AG08395 (cell line): Measurements from ENCODE around the gene MBLAC1.

Experiments used
- DNase-seq: peaks from one replicate; pipeline ENCODE4 v3.0.0; 2012; ENCODE audit warnings: mixed read lengths, low spot score

The MBLAC1 gene

DNA sequence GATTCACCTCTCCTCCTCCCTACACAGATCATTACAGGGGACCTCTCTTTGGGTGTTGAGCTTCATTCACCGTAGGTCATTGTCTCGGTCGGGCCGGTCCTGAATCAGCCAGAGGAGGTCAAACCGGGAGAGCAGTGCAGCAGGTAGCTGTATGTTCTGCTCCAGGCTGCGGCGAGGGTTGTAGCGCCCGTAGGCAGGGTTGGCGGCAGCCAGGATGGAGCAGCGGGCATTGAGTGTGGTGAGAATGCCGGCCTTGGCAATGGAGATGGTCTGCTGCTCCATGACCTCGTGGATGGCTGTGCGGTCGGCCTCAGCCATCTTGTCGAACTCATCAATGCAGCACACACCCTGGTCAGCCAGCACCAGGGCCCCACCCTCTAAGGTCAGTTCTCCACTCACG, 31.1 kb upstream of the MBLAC1 start:
- DNase-seq: no peak

DNA sequence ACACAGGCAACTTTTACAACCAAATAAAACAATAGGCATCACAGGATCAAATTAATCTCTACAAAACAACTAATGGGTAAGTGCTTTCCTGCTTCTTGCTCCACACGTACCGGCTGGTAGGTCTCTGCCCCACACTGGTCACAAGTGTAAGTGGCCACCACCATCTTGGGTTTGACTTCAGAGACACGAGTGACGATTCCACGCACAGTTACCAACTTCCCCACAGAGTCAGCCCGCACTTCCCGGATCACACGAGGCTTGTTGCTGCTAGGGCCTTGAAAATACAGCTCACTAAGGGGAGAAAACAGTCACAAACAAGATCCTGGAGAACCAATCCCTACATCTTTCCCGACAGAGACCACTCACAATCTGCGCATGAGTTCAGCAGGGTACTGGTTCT, 27.9 kb upstream of the MBLAC1 start:
- DNase-seq: no peak

DNA sequence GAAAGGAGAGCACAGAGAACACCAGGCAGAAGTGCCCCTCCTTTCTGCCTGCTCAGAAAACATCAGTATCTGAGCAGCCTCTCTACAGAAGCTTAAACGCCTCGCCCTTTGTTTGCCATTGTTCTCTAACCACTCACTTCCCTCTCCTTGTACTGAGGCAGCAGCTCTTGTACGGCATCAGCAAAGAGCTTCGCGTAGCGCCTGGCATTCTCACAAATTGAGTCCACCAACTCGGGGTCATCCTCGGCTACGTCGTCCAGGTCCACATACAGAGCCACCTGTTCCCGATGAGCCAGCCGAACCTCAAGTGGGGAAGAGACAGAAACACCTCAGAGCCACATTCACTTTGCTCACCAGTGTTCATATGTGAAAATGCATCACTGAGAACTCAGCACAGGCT, 27.3 kb upstream of the MBLAC1 start:
- DNase-seq: no peak

DNA sequence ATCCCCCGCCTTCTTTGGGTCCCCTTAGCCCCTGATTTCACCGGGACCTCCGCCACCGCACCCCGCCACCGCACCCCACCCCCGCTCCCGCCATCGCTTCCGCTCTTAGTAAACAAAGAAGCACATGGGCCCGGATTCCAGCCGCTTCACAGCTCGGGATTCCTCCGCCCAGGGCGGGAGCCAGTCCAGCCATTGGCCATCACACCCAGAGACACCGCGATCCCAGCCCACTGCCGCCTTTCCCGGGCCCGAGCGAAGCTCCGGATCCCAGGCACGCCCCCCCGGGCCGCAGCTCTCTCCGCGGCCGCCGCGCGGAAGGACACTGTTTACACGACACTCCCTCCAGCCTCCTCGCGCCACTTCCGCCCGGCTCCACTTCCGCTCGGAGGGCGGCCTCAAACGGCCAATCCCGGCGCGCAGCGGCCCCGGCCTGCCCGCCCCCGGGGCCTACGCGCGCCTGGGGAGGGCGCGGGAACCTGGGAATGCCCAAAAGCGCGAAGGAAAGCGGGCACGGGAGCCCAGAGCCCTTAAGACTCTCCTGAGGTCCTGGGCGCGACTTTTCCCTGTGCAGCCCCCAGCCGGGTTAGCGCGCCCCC, 26.2 kb upstream of the MBLAC1 start:
- peak; percentile 95 for DNase-seq

DNA sequence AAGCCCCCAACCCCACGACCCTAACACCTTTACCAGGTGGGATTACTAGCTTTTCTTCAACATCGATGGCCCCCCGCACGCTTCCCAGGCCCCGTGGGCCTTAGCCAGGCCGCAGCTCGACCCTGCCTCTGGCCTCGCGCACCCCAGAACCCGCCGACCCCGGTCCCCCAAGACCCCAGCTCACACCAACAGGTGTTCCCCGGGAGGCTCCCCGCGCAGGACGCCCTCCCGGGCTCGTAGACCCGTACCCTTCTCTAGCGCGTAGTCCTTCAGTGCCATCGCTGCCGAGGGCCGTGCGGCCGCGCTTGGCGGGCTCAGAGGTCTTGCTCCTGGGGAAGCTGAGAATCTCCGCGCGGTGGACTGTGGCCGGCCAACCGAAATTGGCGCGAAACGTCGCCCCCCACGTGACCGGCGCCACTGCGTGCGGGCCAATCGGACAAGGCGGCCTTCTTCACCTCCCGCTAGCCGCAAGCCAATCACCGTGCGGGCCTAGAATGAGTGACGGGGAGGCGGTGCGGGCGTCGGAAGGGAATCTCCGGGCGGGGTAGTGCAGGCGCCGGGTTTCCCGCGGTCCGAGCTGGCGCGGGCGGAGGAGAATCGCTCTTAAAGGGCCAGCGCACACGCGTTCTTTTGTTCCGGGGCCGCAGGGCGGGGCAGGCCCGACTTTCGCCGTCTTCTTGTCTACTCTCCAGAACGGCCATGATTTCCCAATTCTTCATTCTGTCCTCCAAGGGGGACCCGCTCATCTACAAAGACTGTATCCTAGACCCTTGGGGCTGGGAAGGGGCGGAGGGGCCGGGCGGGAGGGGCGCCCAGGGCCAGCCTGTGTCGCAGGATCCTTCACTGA, 25.5 kb upstream of the MBLAC1 start, which contains the start of the genes AP4M1 and MCM7:
Gene AP4M1, plus strand, starts transcription at position 628 of the 847 bp plus-strand sequence. Its CDS starts 72 bp downstream, at position 700.
Gene MCM7, minus strand, starts transcription at position 382 of the 847 bp plus-strand sequence. Its CDS starts 103 bp downstream, at position 279.
- peak; percentile 99 for DNase-seq

DNA sequence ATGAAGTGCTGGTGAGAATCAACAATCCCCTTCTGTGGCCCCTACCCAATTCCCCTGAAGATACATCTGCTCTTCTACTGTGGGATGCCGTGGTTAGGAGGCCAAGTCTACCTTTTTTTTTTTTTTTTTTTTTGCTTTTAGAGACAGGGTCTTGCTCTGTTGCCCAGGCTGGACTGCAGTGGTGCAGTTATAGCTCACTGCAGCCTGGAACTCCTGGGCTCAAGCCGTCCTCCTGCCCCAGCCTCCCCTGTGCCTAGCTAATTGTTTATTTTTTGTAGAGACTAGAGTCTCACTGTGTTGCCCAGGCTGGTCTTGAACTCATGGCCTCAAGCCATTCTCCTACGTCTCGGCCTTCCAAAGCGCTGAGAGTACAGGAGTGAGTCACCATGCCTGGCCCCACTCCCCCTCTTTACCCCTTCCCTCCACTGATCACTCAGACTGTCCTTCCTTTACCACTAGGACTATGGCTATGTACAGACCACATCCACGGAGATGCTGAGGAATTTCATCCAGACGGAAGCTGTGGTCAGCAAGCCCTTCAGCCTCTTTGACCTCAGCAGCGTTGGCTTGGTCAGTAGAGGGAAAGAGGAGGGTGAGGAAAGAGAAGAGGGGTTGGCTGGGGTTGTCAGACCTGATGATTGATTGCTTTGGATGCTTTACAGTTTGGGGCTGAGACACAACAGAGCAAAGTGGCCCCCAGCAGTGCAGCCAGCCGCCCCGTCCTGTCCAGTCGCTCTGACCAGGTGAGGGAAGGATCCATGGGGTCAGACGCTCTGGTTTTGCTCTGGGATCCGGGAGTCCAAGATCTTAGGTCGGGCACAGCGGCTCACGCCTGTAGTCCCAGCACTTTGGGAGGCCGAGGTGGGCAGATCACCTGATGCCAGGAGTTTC, 23.6 kb upstream of the MBLAC1 start:
- peak; percentile 66 for DNase-seq

DNA sequence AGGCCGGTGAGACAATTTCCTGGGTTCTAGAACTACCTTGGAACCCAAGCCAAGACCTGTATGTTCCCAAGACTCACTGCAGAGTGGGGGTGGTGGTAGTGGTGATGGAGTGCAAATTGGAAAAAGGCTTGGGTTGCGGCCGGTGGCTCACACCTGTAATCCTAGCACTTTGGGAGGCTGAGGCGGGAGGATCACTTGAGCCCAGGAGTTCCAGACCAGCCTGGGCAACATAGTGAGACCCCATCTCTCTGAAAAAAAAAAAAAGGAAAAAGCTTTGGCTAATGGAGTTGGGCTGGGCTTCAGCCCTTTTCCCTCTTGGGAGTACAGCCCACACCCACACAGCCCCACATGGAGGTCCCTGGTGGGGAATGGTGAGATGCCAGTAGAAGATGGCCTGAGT, 21.2 kb upstream of the MBLAC1 start:
- no peak for DNase-seq

DNA sequence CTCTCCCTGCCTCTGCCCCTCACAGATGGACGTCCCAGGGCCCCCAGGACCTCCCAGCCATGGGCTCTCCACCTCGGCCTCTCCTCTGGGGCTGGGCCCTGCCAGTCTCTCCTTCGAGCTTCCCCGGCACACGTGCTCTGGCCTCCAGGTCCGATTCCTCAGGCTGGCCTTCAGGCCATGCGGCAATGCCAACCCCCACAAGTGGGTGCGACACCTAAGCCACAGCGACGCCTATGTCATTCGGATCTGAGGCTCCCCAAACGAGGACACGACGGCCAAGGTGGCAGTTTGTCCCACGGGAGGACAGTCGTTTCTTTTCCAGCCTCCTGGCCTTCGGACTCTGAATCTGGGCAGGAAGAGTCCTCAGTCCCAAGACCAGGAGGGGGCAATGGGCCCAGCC, 20.1 kb upstream of the MBLAC1 start:
- DNase-seq: no peak

DNA sequence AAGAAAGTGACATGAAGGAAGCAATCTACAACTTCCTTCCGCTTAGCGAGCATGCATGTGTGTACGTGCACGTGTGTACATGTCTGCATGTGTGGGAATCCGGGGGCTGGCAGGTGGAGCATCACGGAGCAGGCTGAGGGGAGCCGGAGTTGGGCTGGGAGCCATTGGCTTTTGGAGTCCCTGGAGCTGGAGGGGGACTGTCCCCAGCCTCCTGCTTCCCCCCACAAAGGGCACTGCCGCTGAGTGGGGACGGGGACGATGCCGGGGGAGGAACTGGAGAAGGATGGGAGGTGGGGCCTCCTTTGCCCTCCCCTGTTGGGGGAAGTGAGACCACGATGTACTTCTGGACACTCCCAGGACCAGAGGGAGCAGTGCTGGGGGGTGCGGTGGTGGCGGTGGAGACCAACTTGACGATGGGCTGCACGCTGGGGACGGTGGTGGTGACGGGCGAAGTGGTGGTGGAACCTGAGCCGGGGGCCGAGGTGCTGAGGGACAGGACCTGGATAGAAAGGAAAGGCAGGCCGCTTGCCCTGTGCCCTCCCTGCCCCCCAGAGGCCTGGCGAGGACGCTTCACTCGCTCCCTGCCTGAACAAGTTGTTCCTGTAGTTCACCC, 19.5 kb upstream of the MBLAC1 start:
- DNase-seq: no peak

DNA sequence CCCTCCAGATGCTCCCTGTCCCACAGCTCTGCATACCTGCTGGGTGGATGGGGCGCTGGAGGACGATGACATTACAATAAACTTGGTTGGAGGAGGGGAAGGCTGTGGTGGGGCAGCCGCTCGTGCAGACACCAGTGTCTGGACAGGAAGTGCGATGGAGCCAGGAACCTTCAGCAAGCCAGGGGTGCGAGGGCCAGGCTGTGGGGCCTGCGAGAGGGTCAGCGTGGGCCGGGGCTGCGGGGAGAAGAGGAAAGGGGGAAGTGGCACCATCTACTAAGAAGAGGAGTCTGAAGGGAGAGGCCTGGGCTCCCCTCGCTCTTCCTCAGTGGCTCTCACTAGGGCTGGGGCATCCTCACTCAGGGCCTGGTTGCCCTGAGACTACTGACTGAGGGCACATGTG, 18.9 kb upstream of the MBLAC1 start:
- DNase-seq: no peak

DNA sequence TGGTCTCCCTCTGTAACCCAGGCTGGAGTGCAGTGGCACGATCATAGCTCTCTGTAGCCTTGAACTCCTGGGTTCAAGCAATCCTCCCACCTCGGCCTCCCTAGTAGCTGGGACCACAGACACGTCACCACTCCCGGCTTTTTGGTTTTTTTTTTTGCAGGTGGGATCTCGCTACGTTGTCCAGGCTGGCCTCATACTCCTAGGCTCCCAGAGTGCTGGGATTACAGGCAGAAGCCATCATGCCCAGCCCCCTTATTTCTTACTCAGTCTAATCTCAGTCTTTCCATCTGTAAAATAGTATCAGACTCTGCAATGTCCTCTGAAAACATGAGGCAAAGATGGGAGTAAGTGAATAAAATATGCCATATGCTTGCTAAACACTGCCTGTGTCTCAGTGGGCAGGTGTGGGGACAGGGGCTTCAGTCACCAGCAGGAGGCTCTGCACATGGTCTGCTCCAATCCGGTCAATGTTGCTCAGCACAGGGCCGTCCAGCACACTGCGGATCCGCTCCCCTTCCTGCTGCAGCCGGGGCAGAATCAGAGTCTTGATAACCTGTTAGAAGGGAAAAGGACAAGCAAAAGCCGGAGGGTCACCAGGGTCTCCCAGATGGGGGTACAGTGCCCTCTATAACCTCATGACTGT, 17.1 kb upstream of the MBLAC1 start:
- no peak for DNase-seq

DNA sequence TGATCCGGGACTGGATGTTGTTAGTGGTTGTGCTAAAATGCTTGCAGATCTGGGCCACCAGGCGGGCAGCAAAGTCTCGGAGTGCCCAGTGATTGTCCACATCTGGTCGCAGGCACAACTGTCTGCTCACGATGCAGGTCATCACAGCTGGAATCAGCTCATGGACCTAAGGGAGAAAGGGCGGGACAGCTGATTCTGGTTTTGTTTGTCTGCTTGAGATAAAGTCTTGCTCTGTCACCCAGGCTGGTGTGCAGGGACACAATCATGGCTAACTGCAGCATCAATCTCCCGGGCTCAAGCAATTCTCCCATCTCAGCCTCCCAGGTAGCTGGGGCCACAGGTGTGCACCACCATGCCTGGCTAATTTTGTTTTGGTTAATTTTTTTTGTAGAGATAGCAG, 15.6 kb upstream of the MBLAC1 start:
- no peak for DNase-seq

DNA sequence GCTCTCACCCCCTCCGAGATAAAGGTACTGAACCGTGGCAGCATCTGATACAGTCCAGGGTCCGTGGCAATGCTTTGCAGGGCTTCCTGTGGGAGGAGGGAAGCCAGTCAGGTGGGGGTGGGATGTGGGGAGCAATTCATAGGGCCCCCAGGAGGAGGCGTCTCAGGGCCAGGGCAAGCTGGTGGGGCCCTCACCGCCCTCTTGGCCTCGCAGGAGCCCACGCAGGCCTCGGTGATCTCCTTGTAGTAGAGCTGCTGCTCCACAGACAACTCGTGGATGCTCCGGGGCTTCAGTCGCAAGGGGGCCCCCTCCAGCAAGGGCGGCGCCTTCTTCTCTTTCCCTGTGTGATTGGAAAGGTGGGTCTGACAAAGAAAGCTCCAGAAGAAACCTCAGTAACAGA, 14.9 kb upstream of the MBLAC1 start:
- no peak for DNase-seq

DNA sequence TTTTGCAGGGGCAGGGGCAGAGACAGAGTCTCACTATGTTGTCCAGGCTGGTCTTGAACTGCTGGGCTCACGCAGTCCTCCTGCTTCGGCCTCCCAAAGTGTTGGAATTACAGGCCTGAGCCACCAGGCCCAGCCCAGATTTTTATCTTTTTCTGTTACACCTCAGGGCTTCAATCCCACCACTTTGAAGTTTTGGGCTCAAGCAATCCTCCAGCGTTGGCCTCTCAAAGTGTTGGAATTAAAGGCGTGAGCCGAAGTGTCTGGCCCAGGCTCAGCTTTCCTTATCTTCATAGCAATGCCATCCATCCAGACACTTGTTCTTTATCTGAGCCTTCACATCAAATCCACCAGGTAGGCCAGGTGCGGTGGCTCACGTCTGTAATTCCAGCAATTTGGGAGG, 11.7 kb upstream of the MBLAC1 start:
- DNase-seq: no peak

DNA sequence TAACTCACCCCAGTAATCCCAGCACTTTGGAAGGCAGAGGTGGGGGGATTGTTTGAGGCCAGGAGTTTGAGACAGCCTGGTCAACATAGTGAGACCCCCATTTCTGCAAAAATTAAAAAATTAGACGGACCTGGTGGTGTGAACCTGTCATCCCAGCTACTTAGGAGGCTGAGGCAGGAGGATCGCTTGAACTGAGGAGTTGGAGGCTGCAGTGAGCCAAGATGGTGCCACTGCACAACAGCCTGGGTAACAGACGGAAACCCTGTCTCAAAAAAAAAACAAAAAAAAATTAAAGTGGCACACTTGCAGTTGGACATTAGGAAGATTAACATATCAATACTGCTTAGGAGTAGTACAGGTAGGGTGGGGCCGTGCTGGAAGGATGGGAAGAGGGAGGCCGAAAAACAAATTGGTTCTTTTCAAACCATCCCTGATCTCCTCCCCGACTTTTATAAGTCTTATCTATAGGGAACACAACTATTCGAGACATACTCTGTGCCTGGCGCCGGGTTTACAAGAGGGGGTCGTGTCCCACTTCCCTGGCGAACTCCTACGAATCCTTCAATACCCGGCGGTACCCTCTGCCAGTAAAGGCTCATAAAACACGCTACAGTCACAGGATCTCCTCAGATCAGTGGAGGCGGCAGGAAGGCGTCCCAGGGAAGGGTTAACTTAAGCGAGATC, 8.2 kb upstream of the MBLAC1 start:
- no peak for DNase-seq

DNA sequence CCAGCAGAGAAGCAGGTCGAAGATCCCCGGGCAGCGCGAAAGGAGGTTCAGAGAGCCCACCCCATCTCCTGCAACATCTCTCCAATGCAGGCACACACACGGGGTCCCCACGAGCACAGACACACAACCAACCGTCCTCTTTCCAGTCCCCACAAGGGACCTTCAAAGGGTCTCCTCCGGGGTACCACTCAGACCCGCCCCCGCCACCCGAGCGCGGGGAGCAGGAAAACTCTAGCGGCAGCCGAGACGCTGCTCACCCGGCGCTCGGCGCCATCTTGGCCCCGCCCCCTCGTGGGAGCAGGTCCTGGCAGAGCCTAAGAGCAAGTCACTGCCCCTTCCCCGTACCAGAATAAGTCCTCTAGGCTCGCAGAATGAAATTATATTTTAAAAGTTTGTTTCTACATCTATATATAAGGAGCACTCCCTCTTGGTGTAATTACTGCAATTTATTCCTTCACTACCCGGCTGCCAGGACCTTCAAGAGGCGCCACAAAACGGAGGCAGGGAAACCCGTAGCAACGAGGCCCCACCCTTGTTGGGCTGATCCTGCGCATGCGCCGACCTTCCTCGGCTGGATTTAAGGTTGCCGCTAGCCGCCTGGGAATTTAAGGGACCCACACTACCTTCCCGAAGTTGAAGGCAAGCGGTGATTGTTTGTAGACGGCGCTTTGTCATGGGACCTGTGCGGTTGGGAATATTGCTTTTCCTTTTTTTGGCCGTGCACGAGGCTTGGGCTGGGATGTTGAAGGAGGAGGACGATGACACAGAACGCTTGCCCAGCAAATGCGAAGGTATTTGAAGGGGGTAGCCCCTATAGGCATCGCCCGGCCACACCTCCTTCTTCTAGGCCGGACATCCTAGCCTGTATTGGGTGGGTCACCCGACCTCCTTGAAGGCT, 7.4 kb upstream of the MBLAC1 start, which contains the start of the genes CNPY4 and TAF6:
Gene CNPY4, plus strand, starts transcription at position 563 of the 898 bp plus-strand sequence. Its CDS starts 111 bp downstream, at position 674.
Gene TAF6, minus strand, starts transcription at position 287 of the 898 bp plus-strand sequence. CDS start 5,149 bp downstream, outside the sequence.
- peak; percentile 100 for DNase-seq

DNA sequence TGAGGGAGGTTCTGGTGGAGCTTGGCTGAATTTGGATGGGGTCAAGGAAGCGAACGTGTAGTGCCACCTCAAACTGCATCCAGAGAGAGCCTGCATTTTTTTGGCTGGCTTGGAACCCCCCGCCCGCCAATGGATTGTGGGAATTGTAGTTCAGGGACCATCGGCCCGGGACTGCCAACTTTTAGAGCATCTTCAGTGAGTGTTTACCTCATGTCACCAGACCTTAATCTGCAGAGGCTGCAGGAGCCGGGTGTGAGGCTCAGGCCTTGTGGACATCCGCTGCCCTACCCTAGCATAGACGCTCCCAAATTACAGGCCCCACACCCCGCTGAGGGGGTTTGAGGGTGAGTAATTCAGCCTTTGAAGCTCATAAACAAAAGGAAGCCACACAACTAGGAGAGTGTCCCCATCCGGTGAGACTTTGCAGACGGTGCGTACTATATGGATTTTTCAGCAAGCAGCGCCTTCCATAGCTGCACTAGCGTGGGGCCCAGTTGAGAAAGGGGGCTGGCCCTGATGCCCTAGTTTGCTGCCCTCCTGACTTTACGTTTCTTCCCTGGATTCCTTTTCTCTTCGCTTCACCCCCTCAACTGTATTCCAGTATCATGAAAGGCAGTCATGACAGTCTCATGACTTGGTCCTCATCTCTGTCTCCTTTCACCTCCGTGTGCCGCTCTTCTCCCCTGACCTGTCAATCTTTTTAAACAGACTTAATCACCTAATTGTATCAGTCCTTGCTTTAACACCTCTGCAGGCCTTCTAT, 6.6 kb upstream of the MBLAC1 start:
- DNase-seq: peak; percentile 82

DNA sequence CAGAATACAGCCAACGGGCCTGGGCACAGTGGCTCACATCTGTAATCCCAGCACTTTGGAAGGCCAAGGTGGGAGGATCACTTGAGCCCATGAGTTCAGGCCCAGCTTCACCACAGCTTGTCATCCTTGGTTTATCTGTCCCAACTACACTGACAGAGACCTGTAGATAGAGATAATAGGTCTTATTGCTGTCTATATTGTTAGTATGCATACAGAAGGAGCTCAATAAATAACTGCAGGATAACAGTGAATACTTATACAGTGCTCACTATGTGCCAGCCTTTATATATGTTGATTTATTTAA, 6.1 kb upstream of the MBLAC1 start:
- no peak for DNase-seq

DNA sequence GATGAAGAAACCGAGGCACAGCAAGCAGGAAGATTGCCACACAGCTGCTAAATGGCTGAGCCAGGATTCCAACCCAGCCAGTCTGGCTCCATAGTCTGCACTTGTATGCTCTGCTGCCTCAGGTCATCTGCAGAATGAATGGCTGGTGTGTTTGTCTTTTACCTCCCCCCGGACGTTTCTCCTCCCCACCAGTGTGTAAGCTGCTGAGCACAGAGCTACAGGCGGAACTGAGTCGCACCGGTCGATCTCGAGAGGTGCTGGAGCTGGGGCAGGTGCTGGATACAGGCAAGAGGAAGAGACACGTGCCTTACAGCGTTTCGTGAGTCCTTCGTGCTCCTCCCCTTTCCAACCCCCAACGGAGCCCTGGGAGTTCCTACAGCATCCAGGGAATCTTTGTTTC, 4.7 kb upstream of the MBLAC1 start:
- no peak for DNase-seq
